ENCODE results near the gene VSIG2. TPM values are rescaled to one million over a fixed set of nuclear protein-coding genes. Genes with fewer than 3 reads are reported as not detected.

The VSIG2 gene
- total and polyA plus RNA-seq, 2 experiments from 2014 or later: not detected

GRCh38 chr11:124748100-124748418 is 4.0 kb downstream of the VSIG2 start:
- Mint-ChIP-seq H3K36me3 (ENCODE audit: low read depth) (no peaks in the 10 kb centered on the region; the same call in 2 of the 3 replicates), H3K4me1 (peaks cover 33% of the 10 kb centered on the region), H3K9me3 (no peaks in the 10 kb centered on the region), H3K27me3 (ENCODE audit: insufficient read depth, low read depth, poor library complexity) (peaks cover 99% of the 10 kb centered on the region), H3K27ac (no peak overlapping the region), H3K4me3 (no peak overlapping the region; the same call in 2 of the 3 replicates)
- peaks cover 29% of the 10 kb centered on the region for H4K20me1 ChIP-seq (replicated peaks; ENCODE audit: insufficient read depth)
- no peaks in the 10 kb centered on the region for H3K79me2 ChIP-seq (replicated peaks; ENCODE audit: insufficient read depth)
- no peak overlapping the region for H3K4me3 ChIP-seq
- H2AFZ ChIP-seq: no peak overlapping the region
- TF ChIP-seq EZH2 (IDR thresholded peaks at IDR 0.05; ENCODE audit: low read depth, unreplicated experiment) (peak; percentile 49), CREB1 (CRISPR knock-in tag; IDR thresholded peaks at IDR 0.05; ENCODE audit: low read depth) (no peak)
- peaks cover 40% of the 10 kb centered on the region for H3K4me1 ChIP-seq (ENCODE audit: insufficient read depth)
- H3K27me3 ChIP-seq (ENCODE audit: insufficient read depth): peaks cover 99% of the 10 kb centered on the region
- no peaks in the 10 kb centered on the region for H3K9me2 ChIP-seq (ENCODE audit: insufficient read depth)
- H3K36me3 ChIP-seq (ENCODE audit: insufficient read depth): no peaks in the 10 kb centered on the region
- ATAC-seq: no peak
- H3K27ac ChIP-seq (ENCODE audit: low read depth): no peak overlapping the region
- H3K4me2 ChIP-seq: 0 out of 2 replicates have a peak overlapping the region, but pooled peaks have one; percentile 20
- H3F3A ChIP-seq (replicated peaks; ENCODE audit: low read depth): peaks cover 5% of the 10 kb centered on the region; the same call in 1 of the 2 replicates
- no peak for DNase-seq (ENCODE audit: low spot score)

- Mint-ChIP-seq H3K27me3 (ENCODE audit: insufficient read depth, low read depth, poor library complexity) (peaks cover 99% of the 10 kb centered on the region), H3K4me1 (peaks cover 28% of the 10 kb centered on the region), H3K4me3 (peak overlapping the region; percentile 84), H3K27ac (no peak overlapping the region), H3K9me3 (no peaks in the 10 kb centered on the region), H3K36me3 (ENCODE audit: low read depth) (no peaks in the 10 kb centered on the region; the same call in 2 of the 3 replicates)
- ATAC-seq (no peak), DNase-seq (ENCODE audit: low spot score) (no peak)
- Histone ChIP-seq H4K20me1 (replicated peaks; ENCODE audit: insufficient read depth) (peaks cover 29% of the 10 kb centered on the region), H3F3A (replicated peaks; ENCODE audit: low read depth) (peaks cover 5% of the 10 kb centered on the region; the same call in 1 of the 2 replicates), H3K36me3 (ENCODE audit: insufficient read depth) (no peaks in the 10 kb centered on the region), H3K4me2 (peak overlapping the region; percentile 85), H3K4me3 (peak overlapping the region; percentile 90), H3K79me2 (replicated peaks; ENCODE audit: insufficient read depth) (no peaks in the 10 kb centered on the region), H3K4me1 (ENCODE audit: insufficient read depth) (peaks cover 35% of the 10 kb centered on the region), H2AFZ (no peak overlapping the region), H3K27ac (ENCODE audit: low read depth) (no peak overlapping the region), H3K27me3 (ENCODE audit: insufficient read depth) (peaks cover 99% of the 10 kb centered on the region), H3K9me2 (ENCODE audit: insufficient read depth) (no peaks in the 10 kb centered on the region)
- TF ChIP-seq ZNF114 (CRISPR knock-in tag; IDR thresholded peaks at IDR 0.05) (no peak), EZH2 (IDR thresholded peaks at IDR 0.05; ENCODE audit: low read depth, unreplicated experiment) (peak; percentile 75)
Measured at GRCh38 chr11:124747406-124748099, 4.5 kb downstream of the VSIG2 start.

GRCh38 chr11:124746621-124747243 is 5.3 kb downstream of the VSIG2 start:
- Histone ChIP-seq H3K4me3 (peak overlapping the region; percentile 90), H2AFZ (peak overlapping the region; percentile 93), H3K9me2 (ENCODE audit: insufficient read depth) (no peaks in the 10 kb centered on the region), H4K20me1 (replicated peaks; ENCODE audit: insufficient read depth) (peaks cover 29% of the 10 kb centered on the region), H3K36me3 (ENCODE audit: insufficient read depth) (no peaks in the 10 kb centered on the region), H3K27ac (ENCODE audit: low read depth) (no peak overlapping the region), H3K4me2 (peak overlapping the region; percentile 85), H3F3A (replicated peaks; ENCODE audit: low read depth) (peaks cover 5% of the 10 kb centered on the region; the same call in 1 of the 2 replicates), H3K79me2 (replicated peaks; ENCODE audit: insufficient read depth) (no peaks in the 10 kb centered on the region), H3K4me1 (ENCODE audit: insufficient read depth) (peaks cover 31% of the 10 kb centered on the region), H3K27me3 (ENCODE audit: insufficient read depth) (peaks cover 99% of the 10 kb centered on the region)
- no peaks in the 10 kb centered on the region for H3K9me3 Mint-ChIP-seq
- peak; percentile 94 for DNase-seq (ENCODE audit: low spot score)
- H3K27me3 Mint-ChIP-seq (ENCODE audit: insufficient read depth, low read depth, poor library complexity): peaks cover 99% of the 10 kb centered on the region
- peak overlapping the region; percentile 84 for H3K4me3 Mint-ChIP-seq
- H3K36me3 Mint-ChIP-seq (ENCODE audit: low read depth): no peaks in the 10 kb centered on the region; the same call in 2 of the 3 replicates
- peak; percentile 77 for ATAC-seq
- H3K4me1 Mint-ChIP-seq: peaks cover 26% of the 10 kb centered on the region
- no peak overlapping the region for H3K27ac Mint-ChIP-seq
- TF ChIP-seq POLR2AphosphoS5 (IDR thresholded peaks at IDR 0.05; ENCODE audit: low read depth) (no peak; the same call in 1 of the 2 replicates), JUNB (IDR thresholded peaks at IDR 0.05; ENCODE audit: unreplicated experiment) (no peak), EZH2 (IDR thresholded peaks at IDR 0.05; ENCODE audit: low read depth, unreplicated experiment) (peak; percentile 52), ZNF462 (CRISPR knock-in tag; IDR thresholded peaks at IDR 0.05) (no peak), NANOG (IDR thresholded peaks at IDR 0.05; ENCODE audit: borderline replicate concordance) (no peak)

All from GM23338 (cell line).